ENCODE measurements around the gene DNAH11. TPM values are rescaled to one million over a fixed set of nuclear protein-coding genes. Genes with fewer than 3 reads are reported as not detected.

Gene DNAH11
- total RNA-seq, 1 experiment from 2014 or later = 1.6 TPM

GRCh38 chr7:21920936-21921335 lies 378.1 kb downstream of the DNAH11 start:
- intact Hi-C loops (cut with micrococcal nuclease) = no loop called here
- POLR2A ChIA-PET (ENCODE audit: unreplicated experiment) = interaction anchor here (0.6 kb wide), 1 partner anchor 59 kb away, joined by 3 read pairs; no protein-coding TSS in a partner anchor
- TF ChIP-seq EZH2phosphoT487 (IDR thresholded peaks at IDR 0.05; ENCODE audit: borderline replicate concordance, low read length) (no peak), CTCF (conservative IDR thresholded peaks at IDR 0.05; ENCODE audit: low read depth, low read length) (no peak), EZH2 (IDR thresholded peaks at IDR 0.05; ENCODE audit: low read length, unreplicated experiment) (no peak)

DNA sequence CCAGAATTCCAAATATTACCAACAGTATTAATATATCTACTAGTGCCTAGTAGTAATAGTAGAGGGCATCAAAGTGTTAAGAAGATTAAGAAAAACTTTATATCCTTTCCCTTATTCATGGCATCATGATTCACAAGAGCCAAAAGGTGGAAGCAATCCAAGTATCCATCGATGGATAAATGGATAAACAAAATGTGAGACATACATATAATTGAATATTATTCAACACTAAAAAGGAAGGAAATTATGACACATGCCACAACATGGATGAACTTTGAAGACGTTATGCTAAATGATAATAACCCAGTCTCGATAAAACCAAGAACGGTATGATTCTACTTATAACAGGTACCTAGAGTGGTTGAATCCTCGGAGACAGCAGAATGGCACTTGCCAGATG lies 379.8 kb downstream of the DNAH11 start:
- no peak overlapping the region for H3K4me2 ChIP-seq (ENCODE audit: low read length)
- no peak for DNase-seq
- POLR2A ChIA-PET (ENCODE audit: unreplicated experiment) = interaction anchor here (0.5 kb wide), 1 partner anchor 1700 kb away, joined by 3 read pairs; no protein-coding TSS in a partner anchor

More at GRCh38 chr7:21920936-21921335, 378.1 kb downstream of the DNAH11 start:
- Histone ChIP-seq H3K4me3 (ENCODE audit: low read length) (no peak overlapping the region), H3K9ac (ENCODE audit: low read length) (no peak overlapping the region), H4K20me1 (ENCODE audit: low read length) (0 out of 2 replicates have a peak, but pooled peaks cover 4% of the 10 kb centered on the region), H3K4me1 (ENCODE audit: insufficient read depth, low read length) (no peaks in the 10 kb centered on the region), H3F3A (ENCODE audit: low read length, unreplicated experiment) (no peaks in the 10 kb centered on the region), H3K9me3 (ENCODE audit: low read length) (no peaks in the 10 kb centered on the region), H3K36me3 (ENCODE audit: low read depth, low read length) (peaks cover 8% of the 10 kb centered on the region; the same call in 1 of the 2 replicates), H3K9me2 (replicated peaks; ENCODE audit: low read length) (no peaks in the 10 kb centered on the region), H3K27ac (ENCODE audit: low read length) (no peak overlapping the region), H3K27me3 (ENCODE audit: low read length) (no peaks in the 10 kb centered on the region), H3K79me2 (ENCODE audit: low read length) (peaks cover 74% of the 10 kb centered on the region), H2AFZ (ENCODE audit: low read length) (no peak overlapping the region), H3K4me2 (ENCODE audit: low read length) (no peak overlapping the region)
- no peak for DNase-seq
- CTCF ChIA-PET = no interaction called here
- BruUV-seq (replicated peaks) = no TSS peak
- no peak for ATAC-seq

More for the DNA sequence above, 379.8 kb downstream of the DNAH11 start:
- H2AFZ ChIP-seq (ENCODE audit: low read length) = no peak overlapping the region
- no peaks in the 10 kb centered on the region for H3K9me3 ChIP-seq (ENCODE audit: low read length)
- H4K20me1 ChIP-seq (ENCODE audit: low read length) = 0 out of 2 replicates have a peak, but pooled peaks cover 4% of the 10 kb centered on the region
- BruUV-seq (replicated peaks) = no TSS peak
- peaks cover 90% of the 10 kb centered on the region for H3K79me2 ChIP-seq (ENCODE audit: low read length)
- H3F3A ChIP-seq (ENCODE audit: low read length, unreplicated experiment) = no peaks in the 10 kb centered on the region
- no peak overlapping the region for H3K9ac ChIP-seq (ENCODE audit: low read length)
- intact Hi-C loops (cut with micrococcal nuclease) = no loop called here
- no peaks in the 10 kb centered on the region for H3K27me3 ChIP-seq (ENCODE audit: low read length)
- CTCF ChIA-PET = no interaction called here
- TF ChIP-seq EZH2 (IDR thresholded peaks at IDR 0.05; ENCODE audit: low read length, unreplicated experiment) (no peak), EZH2phosphoT487 (IDR thresholded peaks at IDR 0.05; ENCODE audit: borderline replicate concordance, low read length) (no peak), CTCF (conservative IDR thresholded peaks at IDR 0.05; ENCODE audit: low read depth, low read length) (no peak)
- ATAC-seq = no peak
- H3K4me3 ChIP-seq (ENCODE audit: low read length) = no peak overlapping the region
- H3K36me3 ChIP-seq (ENCODE audit: low read depth, low read length) = 0 out of 2 replicates have a peak, but pooled peaks cover 3% of the 10 kb centered on the region
- H3K4me1 ChIP-seq (ENCODE audit: insufficient read depth, low read length) = no peaks in the 10 kb centered on the region
- H3K9me2 ChIP-seq (replicated peaks; ENCODE audit: low read length) = no peaks in the 10 kb centered on the region
- no peak overlapping the region for H3K27ac ChIP-seq (ENCODE audit: low read length)

All from PC-3 (cell line).